GM20000 (cell line): ENCODE measurements around the gene DVL1.

Source experiments
- DNase-seq: peaks from one replicate; pipeline ENCODE4 v3.0.0; 2012; ENCODE audit warnings: low spot score
- CTCF ChIP-seq: IDR thresholded peaks from 2 replicates; pipeline ENCODE4 v1.5.1; 2012; ENCODE audit warnings: mild to moderate bottlenecking, control low read depth; ENCODE audit errors: extremely low read depth, missing control alignments

Gene DVL1

GRCh38 chr1:1325288-1326074 is 23.7 kb downstream of the DVL1 start:
- no peak for DNase-seq
- TF ChIP-seq CTCF: no peak

- TF ChIP-seq CTCF: no peak
- DNase-seq: peak; percentile 100
These were observed 24.5 kb downstream of the DVL1 start, which contains the start of the genes CPTP and INTS11 for GRCh38 chr1:1324524-1325287. Gene CPTP (plus strand): TSS chr1:1324802. CDS start chr1:1326911, 2,109 bp downstream. Gene INTS11 (minus strand): TSS chr1:1324660. CDS start chr1:1324608, 52 bp downstream.

DNA sequence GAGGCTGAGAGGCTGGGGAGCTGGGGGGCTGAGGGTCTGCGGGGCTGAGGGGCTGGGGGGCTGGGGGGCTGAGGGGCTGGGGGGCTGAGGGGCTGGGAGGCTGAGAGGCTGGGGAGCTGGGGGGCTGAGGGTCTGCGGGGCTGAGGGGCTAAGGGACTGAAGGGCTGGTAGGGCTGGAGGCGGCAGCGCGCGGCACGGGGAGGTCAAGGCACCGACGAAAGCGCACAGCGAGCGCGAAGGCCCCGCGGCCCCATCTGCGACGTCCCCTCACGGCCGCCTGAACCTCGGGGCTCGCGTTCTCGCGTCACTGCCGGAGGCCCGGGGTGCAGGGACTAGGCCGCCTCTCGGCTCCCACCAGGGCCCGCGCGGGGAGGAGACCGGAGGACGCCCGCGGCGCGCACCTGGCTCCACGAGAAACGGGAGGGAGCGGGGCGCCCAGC is 25.1 kb downstream of the DVL1 start:
- DNase-seq: no peak
- no peak for TF ChIP-seq CTCF

DNA sequence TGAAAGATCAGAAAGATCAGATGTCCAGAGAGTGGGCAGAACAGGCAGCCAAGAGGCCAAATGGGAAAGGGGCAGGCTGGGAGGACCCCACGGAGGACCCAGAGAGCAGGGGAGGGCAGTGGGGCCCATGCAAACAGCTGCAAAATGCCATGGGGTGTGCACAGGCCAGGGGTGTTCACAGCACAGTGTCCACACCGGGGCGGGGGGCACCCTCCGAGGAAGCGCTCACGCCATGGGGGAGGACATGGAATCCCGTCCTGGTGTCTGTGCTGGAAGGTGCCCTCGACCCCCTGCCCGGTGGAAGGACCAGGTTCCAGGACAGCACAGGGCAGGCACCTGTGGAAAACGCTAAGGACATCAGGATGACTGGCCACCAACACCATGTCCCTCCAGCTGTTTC is 26.3 kb downstream of the DVL1 start:
- TF ChIP-seq CTCF: no peak
- no peak for DNase-seq

DNA sequence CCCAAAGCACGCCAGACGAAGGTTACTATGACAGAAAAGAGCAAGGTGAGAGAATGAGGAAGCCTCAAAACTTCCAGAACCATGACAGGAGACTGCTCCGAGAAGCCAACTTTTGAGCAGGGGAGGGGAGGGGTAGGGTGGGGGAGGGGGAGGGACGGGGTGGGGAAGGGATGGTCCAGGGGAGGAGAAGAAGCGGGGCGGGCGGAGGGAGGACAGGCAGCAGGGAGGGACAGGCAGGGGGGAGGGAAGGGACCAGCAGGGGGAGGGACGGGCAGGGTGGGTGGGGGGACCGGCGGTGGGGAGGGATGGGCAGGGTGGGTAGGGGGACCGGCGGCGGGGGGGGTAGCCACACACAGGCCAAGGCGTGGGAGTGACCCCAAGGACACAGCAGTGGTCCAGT is 26.8 kb downstream of the DVL1 start:
- TF ChIP-seq CTCF: no peak
- no peak for DNase-seq

DNA sequence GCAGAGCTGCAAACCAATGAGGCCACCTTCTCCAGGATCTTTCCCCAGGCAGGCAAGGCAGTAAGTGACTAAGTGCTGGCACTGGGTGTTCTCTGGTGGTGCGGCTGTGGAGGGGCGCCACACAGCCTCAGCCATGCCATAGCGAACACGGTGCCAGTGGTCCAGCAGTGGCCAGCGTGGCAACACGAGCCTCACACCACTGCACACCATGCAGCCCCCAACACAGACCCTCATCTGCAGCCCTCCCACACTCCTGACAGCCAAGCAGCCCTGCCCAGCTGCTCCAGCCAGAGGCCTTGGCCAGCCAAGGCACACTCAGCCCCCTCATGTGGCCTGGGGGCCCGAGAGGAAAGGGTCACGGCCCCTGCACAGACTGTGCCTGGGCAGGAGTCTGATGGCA is 27.7 kb downstream of the DVL1 start:
- no peak for DNase-seq
- no peak for TF ChIP-seq CTCF
